Uterus (tissue), 2 donors: ENCODE measurements around the gene SIX6.

Source experiments
- CTCF ChIP-seq, 4 experiments: fragments of 200-600 bp in 2 of 4; fragments of 450-650 bp in 2 of 4; sonication (generic) in 2 of 4; IDR thresholded peaks; one replicate each; pipeline ENCODE4 v1.5.1; 2016 to 2019; ENCODE audit warnings: antibody characterized with exemption in 4 of 4, mild to moderate bottlenecking in 2 of 4, moderate library complexity in 1 of 4
- POLR2A ChIP-seq, 2 donors: fragments of 450-650 bp; IDR thresholded peaks; one replicate each; pipeline ENCODE4 v1.6.1; 2016; ENCODE audit warnings: antibody characterized with exemption in 2 of 2, mild to moderate bottlenecking in 1 of 2, moderate library complexity in 1 of 2

- TF ChIP-seq CTCF (IDR thresholded peaks at IDR 0.05) (no peak), POLR2A (IDR thresholded peaks at IDR 0.05) (no peak)
Measured at GRCh38 chr14:60495946-60496345, 13.0 kb upstream of the SIX6 start.
